ENCODE data around the gene CBX5. TPM values are rescaled to one million over a fixed set of nuclear protein-coding genes. Genes with fewer than 3 reads are reported as not detected.

Gene CBX5
- total and polyA plus RNA-seq, 9 of the 15 experiments (the other 6 are each of a cell fraction or from before 2014, with no cell fraction given), result 32.6 to 102 (median 59.2) TPM

DNA sequence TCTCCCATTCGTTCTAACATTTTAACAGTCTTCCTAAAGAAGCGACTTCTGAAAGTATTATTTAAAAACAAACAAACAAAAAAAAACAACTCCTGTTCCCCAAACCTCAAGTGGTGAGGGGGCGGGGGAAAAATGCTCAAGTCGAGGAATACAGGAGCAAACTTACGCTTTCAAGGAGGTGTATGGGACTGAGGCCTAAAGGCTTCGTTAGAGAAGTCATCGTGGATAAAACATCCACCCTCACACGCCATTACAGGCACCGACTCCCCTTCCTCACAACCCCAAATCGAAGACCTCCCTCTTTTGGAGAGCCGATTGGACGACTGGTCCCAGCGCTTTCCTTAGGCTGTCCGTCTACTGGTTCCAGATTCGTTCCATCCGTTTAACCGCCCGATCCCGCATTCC lies 693 bp downstream of the CBX5 start (continued):
- 0 out of 2 replicates have a peak, but pooled peaks have one; percentile 44 for TF ChIP-seq HLTF (IDR thresholded peaks at IDR 0.05)
- TF ChIP-seq PHF21A (IDR thresholded peaks at IDR 0.05; ENCODE audit: borderline replicate concordance, low read depth), result no peak
- no peak for TF ChIP-seq ZNF23 (CRISPR knock-in tag; IDR thresholded peaks at IDR 0.05)
- no peak for TF ChIP-seq ZNF764 (CRISPR knock-in tag; IDR thresholded peaks at IDR 0.05; ENCODE audit: low read depth)
- TF ChIP-seq, protein P1, sequence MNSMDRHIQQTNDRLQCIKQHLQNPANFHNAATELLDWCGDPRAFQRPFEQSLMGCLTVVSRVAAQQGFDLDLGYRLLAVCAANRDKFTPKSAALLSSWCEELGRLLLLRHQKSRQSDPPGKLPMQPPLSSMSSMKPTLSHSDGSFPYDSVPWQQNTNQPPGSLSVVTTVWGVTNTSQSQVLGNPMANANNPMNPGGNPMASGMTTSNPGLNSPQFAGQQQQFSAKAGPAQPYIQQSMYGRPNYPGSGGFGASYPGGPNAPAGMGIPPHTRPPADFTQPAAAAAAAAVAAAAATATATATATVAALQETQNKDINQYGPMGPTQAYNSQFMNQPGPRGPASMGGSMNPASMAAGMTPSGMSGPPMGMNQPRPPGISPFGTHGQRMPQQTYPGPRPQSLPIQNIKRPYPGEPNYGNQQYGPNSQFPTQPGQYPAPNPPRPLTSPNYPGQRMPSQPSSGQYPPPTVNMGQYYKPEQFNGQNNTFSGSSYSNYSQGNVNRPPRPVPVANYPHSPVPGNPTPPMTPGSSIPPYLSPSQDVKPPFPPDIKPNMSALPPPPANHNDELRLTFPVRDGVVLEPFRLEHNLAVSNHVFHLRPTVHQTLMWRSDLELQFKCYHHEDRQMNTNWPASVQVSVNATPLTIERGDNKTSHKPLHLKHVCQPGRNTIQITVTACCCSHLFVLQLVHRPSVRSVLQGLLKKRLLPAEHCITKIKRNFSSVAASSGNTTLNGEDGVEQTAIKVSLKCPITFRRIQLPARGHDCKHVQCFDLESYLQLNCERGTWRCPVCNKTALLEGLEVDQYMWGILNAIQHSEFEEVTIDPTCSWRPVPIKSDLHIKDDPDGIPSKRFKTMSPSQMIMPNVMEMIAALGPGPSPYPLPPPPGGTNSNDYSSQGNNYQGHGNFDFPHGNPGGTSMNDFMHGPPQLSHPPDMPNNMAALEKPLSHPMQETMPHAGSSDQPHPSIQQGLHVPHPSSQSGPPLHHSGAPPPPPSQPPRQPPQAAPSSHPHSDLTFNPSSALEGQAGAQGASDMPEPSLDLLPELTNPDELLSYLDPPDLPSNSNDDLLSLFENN (IDR thresholded peaks at IDR 0.05; ENCODE audit: low read depth in 2 of 2, low read length in 2 of 2), result no peak
- no peak for TF ChIP-seq CBFA2T2 (conservative IDR thresholded peaks at IDR 0.05)
- no peak for TF ChIP-seq ZNF507 (tag; conservative IDR thresholded peaks at IDR 0.05)
- TF ChIP-seq MAFF (IDR thresholded peaks at IDR 0.05; ENCODE audit: low read length), result no peak
- TF ChIP-seq, protein P2, sequence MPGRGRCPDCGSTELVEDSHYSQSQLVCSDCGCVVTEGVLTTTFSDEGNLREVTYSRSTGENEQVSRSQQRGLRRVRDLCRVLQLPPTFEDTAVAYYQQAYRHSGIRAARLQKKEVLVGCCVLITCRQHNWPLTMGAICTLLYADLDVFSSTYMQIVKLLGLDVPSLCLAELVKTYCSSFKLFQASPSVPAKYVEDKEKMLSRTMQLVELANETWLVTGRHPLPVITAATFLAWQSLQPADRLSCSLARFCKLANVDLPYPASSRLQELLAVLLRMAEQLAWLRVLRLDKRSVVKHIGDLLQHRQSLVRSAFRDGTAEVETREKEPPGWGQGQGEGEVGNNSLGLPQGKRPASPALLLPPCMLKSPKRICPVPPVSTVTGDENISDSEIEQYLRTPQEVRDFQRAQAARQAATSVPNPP (IDR thresholded peaks at IDR 0.05; ENCODE audit: borderline replicate concordance, insufficient read depth, insufficient read length), result no peak
- no peak for TF ChIP-seq ZNF444 (CRISPR knock-in tag; IDR thresholded peaks at IDR 0.05)
- TF ChIP-seq, protein P3, sequence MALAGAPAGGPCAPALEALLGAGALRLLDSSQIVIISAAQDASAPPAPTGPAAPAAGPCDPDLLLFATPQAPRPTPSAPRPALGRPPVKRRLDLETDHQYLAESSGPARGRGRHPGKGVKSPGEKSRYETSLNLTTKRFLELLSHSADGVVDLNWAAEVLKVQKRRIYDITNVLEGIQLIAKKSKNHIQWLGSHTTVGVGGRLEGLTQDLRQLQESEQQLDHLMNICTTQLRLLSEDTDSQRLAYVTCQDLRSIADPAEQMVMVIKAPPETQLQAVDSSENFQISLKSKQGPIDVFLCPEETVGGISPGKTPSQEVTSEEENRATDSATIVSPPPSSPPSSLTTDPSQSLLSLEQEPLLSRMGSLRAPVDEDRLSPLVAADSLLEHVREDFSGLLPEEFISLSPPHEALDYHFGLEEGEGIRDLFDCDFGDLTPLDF (CRISPR knock-in tag; IDR thresholded peaks at IDR 0.05), result no peak
- TF ChIP-seq ZNF224 (CRISPR knock-in tag; IDR thresholded peaks at IDR 0.05), result no peak
- no peak for TF ChIP-seq FIP1L1 (IDR thresholded peaks at IDR 0.05; ENCODE audit: low read depth, low read length, poor library complexity, severe bottlenecking)
- TF ChIP-seq, protein P4, sequence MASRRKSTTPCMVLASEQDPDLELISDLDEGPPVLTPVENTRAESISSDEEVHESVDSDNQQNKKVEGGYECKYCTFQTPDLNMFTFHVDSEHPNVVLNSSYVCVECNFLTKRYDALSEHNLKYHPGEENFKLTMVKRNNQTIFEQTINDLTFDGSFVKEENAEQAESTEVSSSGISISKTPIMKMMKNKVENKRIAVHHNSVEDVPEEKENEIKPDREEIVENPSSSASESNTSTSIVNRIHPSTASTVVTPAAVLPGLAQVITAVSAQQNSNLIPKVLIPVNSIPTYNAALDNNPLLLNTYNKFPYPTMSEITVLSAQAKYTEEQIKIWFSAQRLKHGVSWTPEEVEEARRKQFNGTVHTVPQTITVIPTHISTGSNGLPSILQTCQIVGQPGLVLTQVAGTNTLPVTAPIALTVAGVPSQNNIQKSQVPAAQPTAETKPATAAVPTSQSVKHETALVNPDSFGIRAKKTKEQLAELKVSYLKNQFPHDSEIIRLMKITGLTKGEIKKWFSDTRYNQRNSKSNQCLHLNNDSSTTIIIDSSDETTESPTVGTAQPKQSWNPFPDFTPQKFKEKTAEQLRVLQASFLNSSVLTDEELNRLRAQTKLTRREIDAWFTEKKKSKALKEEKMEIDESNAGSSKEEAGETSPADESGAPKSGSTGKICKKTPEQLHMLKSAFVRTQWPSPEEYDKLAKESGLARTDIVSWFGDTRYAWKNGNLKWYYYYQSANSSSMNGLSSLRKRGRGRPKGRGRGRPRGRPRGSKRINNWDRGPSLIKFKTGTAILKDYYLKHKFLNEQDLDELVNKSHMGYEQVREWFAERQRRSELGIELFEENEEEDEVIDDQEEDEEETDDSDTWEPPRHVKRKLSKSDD (conservative IDR thresholded peaks at IDR 0.05; ENCODE audit: low read length), result no peak
- TF ChIP-seq SIN3A (IDR thresholded peaks at IDR 0.05; ENCODE audit: borderline replicate concordance in 2 of 2, control insufficient read depth in 1 of 2, low read depth in 2 of 2, low read length in 2 of 2), result peak; percentile 42 to 72; a peak in 1 of 4 replicates
- no peak for TF ChIP-seq DNMT1 (IDR thresholded peaks at IDR 0.05)
- TF ChIP-seq POU5F1 (IDR thresholded peaks at IDR 0.05; ENCODE audit: borderline replicate concordance, low read depth, low read length, partially characterized antibody), result no peak
- no peak for TF ChIP-seq PCBP2 (IDR thresholded peaks at IDR 0.05; ENCODE audit: low read depth, low read length, poor library complexity, severe bottlenecking)
- TF ChIP-seq HNRNPL (IDR thresholded peaks at IDR 0.05; ENCODE audit: low read depth, low read length), result no peak
- TF ChIP-seq HCFC1 (IDR thresholded peaks at IDR 0.05; ENCODE audit: low read depth, low read length), result no peak
- TF ChIP-seq SLC30A9 (CRISPR knock-in tag; IDR thresholded peaks at IDR 0.05), result no peak
- TF ChIP-seq CC2D1A (IDR thresholded peaks at IDR 0.05), result no peak; the same call in 1 of the 2 replicates
